ENCODE data around the gene ARHGEF7.
"Not testable (repeated sequence)": the region's sequence is repeated elsewhere in the genome, so short reads cannot be mapped to it uniquely, and the experiment has no call there.

The ARHGEF7 gene, protein sequence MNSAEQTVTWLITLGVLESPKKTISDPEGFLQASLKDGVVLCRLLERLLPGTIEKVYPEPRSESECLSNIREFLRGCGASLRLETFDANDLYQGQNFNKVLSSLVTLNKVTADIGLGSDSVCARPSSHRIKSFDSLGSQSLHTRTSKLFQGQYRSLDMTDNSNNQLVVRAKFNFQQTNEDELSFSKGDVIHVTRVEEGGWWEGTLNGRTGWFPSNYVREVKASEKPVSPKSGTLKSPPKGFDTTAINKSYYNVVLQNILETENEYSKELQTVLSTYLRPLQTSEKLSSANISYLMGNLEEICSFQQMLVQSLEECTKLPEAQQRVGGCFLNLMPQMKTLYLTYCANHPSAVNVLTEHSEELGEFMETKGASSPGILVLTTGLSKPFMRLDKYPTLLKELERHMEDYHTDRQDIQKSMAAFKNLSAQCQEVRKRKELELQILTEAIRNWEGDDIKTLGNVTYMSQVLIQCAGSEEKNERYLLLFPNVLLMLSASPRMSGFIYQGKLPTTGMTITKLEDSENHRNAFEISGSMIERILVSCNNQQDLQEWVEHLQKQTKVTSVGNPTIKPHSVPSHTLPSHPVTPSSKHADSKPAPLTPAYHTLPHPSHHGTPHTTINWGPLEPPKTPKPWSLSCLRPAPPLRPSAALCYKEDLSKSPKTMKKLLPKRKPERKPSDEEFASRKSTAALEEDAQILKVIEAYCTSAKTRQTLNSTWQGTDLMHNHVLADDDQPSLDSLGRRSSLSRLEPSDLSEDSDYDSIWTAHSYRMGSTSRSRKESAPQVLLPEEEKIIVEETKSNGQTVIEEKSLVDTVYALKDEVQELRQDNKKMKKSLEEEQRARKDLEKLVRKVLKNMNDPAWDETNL

DNA sequence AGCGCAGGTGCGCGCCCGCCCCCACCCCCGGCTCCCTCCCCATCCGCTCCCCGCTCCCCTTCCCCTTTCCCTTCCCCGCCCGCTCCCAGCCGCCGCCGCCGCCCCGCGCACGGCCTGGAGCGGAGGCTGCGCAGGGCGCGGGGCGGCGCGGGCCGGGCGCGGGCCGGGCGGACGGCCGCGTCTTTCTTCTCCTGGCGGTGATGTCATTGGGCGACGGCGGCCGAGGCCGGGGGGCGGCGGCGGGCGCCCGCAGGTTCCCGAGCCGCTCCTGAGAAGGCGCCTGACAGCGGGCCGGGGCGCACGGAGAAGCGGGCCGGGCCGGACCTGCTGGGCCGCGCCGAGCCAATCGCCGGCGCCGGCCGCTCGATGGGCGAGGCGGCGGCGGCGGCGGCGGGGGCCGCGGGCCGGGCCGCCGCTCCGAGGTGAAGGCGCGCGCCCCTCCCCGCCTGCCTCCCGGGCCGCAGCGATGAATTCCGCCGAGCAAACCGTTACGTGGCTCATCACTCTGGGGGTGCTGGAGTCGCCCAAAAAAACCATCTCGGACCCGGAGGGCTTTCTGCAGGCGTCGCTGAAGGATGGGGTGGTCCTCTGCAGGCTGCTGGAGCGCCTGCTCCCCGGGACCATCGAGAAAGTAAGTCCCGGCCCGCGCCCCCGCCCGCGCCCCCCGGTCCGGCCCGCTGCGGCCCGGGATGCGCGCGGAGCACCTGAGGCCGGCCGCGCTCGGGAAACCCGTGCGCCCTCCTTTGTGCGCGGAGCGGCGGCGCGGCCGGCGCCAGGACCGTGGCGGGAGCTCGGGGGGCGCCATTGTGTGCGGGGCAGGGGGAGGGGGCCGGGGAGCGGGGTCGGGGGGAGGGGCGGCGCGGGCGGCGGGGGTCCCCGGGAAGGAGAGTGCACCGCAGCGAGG is at the start of gene ARHGEF7:
Gene ARHGEF7, plus strand, starts transcription at position 250 of the 904 bp plus-strand sequence. Its CDS starts 217 bp downstream, at position 467.
- no peak for DNase-seq

DNA sequence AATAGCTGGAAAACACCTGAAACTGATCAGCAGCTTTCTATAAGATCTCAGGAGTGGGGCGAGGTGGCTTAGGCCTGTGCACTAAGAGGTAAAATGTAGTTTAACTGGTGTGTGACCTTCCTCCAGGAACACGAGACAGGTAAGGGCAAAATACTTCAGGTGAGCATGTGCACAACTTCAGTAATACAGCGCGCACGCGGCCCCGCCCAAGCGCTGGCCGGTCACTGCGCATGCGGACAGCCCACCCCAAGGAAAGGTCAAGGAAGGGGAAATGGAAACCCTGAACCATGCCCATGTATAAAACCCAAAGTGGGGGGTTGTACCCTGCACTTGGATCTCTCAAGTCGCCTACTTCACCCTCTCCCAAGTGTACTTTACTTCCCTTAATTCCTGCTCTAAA is 49.4 kb upstream of the ARHGEF7 start:
- DNase-seq: no peak

DNA sequence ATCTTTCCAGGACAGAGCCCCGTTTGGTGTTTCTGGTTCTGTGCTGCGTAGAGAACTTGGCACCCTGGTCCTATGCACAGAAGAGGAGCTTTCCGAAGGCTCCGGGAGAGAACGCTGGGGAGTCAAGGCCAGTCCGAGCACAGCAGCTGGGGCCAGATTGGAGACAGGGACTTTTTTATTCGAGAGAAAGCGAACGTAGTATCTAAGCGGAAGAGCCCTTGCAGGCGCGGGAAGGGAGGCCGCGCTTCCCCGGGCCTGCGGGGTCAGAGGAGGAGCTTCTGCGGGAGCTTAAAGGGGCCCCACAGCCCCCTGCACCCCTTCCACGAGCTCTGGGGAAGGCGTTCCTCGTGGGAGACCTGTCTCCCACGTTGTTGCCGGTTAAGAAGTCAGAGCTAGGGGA is 48.6 kb upstream of the ARHGEF7 start:
- DNase-seq: no peak

DNA sequence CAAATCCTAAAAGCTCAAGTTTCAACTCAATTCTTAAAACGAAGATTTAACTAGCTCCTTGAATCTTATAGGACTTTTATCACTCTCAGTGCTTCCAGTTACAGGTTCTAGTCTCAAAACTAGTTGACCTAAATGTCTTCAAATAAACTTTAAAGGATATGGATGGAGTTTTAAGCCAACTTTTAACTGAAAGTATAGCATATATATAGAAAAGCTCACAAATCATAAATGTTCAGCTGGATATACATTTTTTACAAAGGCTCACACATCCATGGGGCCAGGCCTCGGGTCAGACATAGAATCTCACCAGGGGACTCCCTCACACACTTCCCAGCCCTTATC is 47.1 kb upstream of the ARHGEF7 start:
- DNase-seq: no peak

DNA sequence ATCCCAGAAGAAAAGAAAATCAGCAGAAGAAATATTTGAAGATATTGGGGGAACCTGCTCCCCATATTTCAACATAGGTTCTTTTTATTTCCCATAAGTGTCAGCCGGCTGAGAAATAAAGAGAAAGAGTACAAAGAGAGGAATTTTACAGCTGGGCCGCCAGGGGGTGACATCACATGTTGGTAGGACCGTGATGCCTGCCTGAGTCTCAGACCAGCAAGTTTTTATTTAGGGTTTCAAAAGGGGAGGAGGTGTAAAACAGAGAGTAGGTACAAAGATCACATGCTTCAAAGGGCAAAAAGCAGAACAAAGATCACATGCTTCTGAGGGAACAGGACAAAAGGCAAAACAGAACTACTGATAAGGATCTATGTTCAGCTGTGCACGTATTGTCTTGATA is 44.0 kb upstream of the ARHGEF7 start:
- DNase-seq: not testable (repeated sequence)

DNA sequence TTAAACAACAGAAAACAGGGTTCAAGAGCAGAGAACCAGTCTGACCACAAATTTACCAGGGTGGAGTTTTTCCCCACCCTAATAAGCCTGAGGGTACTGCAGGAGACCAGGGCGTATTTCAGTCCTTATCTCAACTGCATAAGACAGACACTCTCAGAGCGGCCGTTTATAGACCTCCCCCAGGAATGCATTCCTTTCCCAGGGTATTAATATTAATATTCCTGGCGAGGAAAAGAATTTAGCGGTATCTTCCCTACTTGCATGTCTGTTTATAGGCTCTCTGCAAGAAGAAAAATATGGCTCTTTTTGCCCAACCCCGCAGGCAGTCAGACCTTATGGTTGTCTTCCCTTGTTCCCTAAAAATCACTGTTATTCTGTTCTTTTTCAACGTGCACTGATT is 43.6 kb upstream of the ARHGEF7 start:
- not testable (repeated sequence) for DNase-seq

DNA sequence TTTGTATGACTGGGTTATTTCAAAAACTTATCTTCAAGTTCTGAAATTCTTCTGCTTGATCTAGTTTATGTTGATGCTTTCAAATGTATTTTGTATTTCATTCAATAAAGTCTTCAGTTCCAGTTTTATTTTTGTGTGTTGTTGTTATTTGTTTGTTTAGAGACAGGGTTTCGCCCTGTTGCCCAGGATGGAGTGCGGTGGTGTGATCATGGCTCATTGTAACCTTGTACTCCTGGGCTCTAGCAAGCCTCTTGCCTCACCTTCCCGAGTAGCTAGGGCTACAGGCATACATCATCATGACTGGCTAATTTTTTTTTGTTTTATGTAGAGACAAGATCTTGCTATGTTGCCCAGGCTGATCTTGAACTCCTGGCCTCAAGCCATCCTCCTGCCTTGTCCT is 40.3 kb upstream of the ARHGEF7 start:
- DNase-seq: no peak

DNA sequence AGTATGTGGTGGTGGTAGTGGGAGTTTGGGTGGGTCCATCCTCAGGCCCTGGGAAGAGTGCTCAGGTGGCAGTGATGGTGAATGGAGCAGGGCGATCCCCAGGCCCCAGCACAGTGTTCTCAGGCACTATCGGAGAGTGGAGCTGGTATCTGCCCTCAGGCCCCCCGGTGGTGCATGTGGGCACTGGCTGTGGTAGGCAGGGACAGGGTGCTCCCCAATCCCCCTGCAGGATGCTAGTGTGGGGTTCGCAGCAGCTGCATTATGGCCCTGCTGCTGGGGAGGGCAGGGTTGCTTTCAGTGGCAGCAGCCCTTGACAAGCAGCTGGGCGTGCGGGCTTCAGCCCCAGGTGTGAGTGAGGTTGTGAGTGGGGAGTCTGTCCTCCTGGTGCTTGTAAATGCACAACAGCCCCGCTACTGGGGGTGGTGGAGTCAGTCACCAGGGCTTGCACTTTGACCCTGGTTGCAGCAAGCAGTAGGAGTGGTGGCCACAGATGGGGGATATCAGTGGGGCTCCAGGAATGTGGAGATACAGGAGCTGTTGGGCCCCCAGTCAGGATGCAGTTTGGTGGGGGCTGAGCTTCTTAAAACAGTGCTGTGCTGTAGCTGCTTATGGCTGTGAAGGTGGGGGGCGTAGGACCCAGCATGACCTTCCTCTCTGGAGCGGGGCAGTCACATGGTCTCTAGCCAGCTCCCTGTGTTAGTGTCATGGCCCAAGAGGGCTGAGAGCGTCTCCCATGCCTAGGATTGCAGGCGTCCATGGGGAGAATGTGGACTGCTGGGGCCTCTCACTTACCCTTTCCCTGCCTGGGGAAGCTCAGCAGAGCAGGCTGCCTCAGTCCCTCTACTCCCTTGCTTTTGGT is 38.7 kb upstream of the ARHGEF7 start:
- no peak for DNase-seq

DNA sequence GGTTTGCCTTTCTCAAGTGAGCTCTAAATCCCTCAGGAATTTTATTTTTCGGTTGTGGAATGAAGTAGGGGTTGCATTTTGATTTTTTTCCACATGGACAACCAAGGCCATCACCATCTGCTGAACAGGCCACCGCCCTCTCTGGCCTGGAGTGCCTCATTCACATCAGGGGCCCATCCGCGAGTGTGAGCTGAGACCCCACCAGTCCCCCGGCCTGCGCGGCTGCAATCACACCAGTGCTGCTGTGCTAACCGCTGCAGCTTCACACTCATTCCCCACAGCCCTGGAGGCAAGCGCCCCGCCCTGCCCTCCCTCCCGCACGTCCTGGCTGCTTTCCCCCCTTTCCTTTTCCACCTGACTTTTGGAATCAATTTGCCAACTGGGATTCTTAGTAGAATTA is 35.7 kb upstream of the ARHGEF7 start:
- no peak for DNase-seq

DNA sequence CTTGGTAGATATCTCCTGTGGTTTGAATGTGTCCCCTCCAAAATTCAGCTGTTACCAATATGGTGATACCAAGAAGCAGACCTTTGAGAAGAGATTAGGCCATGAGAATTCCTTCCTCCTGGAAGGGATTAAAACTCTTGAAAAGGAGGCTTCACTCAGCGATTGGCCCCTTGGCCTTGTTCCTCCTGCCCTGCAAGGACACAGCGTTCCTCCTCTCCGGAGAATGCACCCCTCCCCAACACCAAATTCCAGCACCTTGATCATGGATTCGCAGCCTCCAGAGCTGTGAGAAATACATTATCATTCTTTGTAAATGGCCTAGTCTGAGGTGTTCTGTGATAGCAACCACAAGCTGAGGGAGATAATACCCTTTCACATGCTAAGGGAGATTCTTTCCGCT is 34.5 kb upstream of the ARHGEF7 start:
- DNase-seq: no peak

DNA sequence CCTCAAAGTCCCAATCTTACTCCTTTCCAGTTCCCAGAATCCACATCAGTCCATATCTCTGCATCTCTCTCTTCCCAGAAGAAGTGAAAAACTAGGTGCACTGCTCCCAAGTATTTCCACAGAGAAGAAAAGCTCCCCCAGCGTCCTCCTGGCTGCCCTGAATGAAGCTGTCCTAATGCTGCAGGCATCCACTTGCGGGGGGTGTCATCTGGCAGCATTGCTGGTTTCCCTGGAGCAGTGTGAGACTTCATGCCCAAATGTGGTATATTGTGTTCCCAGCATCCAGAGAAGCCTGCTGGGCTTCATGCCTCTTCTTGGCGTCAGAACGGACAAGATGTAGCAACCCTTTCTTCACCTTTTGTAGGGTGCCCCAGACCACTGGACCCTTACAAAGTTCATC is 32.9 kb upstream of the ARHGEF7 start:
- DNase-seq: no peak

DNA sequence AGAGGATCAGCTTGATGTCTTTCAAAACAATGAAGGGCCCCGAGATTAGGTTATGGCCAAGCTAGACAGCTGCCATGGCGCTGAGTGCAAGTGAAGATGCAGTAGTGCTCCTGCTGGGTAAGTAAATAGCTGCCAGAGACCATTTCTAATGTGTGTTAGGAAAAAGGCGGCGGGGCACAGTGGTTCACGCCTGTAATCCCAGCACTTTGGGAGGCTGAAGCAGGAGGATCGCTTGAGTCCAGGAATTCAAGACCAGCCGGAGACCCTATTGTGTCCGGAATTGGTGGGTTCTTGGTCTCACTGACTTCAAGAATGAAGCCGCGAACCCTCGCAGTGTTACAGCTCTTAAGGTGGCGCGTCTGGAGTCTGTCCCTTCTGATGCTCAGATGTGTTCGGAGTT is 32.3 kb upstream of the ARHGEF7 start:
- not testable (repeated sequence) for DNase-seq

DNA sequence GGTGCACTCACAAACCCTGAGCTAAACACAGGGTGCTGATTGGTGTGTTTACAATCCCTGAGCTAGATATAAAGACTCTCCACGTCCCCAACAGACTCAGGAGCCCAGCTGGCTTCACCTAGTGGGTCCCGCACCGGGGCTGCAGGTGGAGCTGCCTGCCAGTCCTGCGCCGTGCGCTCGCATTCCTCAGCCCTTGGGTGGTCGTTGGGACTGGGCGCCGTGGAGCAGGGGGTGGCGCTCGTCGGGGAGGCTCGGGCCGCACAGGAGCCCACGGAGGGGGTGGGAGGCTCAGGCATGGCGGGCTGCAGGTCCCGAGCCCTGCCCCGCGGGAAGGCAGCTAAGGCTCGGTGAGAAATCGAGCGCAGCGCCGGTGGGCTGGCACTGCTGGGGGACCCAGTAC is 31.4 kb upstream of the ARHGEF7 start:
- not testable (repeated sequence) for DNase-seq

DNA sequence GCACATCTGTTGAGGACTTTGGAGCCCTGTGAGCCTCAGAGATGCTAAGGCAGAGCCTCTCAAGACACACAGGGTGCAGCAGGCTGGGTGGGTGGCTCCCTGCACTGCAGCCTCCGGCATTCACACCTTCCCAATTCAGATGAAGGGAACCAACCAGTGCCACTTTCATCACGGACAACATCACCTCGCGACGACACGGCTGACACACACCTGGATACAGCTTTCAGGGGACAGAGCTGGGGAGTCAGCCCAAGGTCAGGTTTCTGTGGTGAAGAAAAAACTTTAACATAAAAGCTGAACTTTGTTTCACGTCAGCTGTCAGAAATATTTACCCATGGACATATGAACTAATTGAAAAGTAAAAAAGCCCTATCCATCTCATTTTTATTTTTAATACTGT is 24.9 kb upstream of the ARHGEF7 start:
- no peak for DNase-seq

DNA sequence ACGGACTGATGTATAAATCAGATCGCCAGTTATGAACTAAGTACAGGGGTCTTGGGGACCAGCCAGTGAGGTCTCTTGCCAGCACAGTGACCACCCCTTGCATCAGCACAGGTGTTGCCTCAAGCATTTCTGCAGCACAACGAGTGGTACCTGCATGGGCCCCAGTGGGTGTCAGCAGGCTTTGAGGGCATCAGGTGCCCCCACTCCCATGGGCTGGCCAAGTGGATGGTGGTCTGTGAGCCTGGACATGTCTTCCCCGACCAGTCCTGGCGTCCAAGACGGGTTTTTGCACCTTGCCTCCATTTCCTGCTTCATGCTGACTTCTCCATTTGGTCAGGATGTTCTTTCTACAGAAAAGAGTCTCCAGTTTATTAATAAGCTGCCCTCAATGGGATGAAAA is 22.4 kb upstream of the ARHGEF7 start:
- DNase-seq: no peak

DNA sequence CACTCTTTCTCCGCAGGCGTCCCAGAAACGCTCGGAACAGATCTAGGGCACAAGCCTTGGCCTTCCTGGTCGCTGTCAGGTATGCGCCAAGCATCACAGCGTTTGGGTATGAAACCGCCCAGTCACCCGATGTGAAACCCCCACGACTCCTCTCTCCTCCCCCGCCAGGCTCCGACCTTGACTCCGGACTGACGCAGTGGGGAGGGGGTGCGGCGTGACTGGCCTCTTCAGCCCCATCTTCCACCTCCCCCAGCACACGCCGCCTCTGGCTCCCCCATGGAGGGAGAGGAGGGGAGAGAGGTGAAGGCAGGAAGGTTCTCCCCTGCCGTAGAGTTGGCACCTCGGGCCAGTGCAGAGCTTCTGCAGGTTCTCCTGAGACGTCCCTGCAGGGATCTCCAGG is 22.0 kb upstream of the ARHGEF7 start:
- DNase-seq: no peak

DNA sequence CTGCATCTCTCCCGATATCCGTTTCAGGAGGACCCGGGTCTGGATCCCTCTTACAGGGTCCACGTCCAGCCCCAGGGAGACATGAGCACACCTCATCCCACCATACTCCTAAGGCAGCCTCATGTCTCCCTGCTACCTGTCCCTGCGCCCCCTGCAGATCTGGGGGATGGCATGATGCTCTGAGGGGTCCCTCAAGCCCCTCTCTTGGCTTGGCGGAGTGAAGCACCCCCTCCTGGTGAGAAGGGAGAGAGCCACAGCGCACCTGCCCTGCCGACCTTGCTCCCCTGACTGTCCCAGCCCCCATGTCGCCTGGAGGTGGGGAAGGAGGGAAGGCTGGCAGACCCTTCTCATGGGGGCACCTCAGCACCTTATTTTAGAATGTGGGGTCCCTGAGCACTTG is 21.5 kb upstream of the ARHGEF7 start:
- DNase-seq: no peak

DNA sequence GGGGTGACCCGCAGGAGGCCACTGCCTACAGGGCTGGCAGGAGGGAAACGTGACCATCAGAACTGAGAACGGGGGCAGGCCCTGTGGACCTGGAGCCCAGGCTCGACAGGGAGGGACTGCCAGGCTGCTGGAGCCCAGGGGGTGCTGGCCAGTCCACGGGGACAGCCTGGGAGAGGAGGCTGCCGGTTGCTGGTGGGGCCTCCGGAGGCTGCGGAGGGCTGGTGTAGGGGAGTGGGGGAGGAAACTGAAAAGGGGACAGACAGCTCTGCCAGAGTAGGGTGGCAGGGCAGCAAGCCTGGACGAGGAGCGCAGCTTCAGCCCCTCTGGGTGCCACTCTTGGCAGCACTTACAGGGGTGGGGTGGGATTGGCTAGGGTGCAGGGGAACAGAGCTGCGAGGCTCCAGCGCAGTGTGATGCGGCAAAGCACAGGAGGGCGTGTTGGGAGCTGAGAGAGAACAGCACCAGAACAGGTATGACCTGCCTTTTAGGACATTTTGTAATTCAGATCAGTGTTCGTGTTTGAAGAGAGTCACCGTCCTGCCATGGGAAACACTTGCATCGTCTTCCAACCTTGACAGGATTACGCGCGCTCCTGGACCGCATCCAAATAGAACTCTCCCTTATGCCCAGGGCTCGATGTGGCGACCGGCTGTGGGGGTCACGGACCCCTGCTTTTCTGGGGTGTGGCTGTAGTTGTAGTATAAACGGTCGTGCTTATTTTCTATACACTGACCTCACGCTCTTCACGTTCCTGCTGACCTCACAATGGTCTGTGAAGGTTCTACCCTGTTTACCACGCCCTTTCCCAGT is 19.9 kb upstream of the ARHGEF7 start:
- DNase-seq: peak; percentile 6

DNA sequence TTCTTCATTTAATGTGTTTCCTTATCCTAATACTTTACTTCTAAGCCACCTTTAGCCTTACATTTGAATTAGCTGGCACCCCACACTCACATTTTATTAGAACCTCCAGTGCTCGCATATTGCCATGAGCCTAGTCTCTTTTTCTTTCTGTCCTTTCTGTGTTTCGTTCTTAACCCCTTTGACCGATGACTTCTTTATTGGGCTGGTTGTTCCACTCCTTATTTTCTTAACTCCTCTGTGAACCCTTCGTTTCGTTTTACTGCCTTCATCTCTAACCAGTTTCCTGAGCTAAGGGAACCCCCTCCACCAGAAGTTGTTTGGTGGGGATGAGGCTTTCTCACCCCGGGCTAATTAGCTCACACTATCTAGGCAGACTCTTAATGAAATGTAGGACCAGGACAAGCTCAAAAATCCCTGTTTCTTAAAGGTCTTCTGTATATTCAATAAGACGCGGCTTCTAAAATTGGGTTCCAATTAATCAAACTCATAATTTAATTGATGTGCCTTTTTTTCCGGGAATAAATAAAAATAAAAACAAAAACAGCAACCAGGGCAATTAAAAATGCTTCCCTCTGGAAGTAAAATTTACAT is 19.1 kb upstream of the ARHGEF7 start:
- DNase-seq: no peak

DNA sequence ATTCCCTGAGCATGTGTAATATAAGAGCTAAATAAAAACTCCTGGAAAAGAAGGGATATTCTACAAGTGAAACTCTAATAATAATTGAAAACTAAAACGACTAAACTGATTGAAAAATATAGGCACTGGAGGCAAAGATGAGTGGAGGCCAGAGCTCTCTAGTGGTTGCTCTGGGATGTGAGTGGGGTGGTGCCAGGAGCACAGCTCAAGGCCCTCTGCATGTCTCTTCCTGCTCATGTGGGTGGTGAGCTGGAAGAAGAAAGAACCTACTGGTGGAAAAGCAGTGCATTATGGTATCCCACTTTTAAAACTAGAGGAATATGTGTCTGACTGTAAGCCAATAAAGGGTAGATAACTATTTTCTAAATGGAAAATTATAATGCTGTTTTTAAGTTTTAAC is 15.8 kb upstream of the ARHGEF7 start:
- no peak for DNase-seq

DNA sequence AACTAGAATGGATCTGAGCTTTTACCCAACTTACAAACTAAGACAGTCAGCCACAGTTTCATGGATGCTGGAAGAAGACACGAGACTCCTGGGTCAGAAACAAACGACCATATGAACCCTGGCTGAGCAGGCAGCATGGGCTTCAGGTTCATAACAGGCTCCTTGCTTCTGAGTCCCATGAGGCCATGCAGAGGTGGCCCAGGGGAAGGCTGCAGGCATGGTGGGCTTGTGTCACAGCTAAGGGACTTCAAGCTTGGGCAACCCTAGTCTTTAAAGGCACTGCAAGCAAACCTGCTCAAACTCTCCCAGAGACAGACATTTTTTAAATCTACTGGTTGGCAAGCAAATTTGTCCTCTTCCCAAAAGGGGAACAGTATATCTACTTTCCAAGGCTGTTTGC is 5.1 kb upstream of the ARHGEF7 start:
- DNase-seq: no peak

Measured in NCI-H510A treated with DMSO at 0.1 percent for 48 hours (cell line).